DND-41 (cell line): ENCODE measurements around the gene MRPS2.

Source experiments
- ATAC-seq: fragments of 200-7000 bp; cut with Tn5 transposase; 3 replicates; pipeline ENCODE4 v1.9.1; 2021; ENCODE audit warnings: low read depth; ENCODE audit not compliant: insufficient read depth
- DNase-seq: peaks from one replicate; pipeline ENCODE4 v3.0.0-alpha.2; 2020
- H2AFZ ChIP-seq: 2 replicates; pipeline ENCODE4 v1.6.0; 2012; ENCODE audit warnings: low read depth, low read length
- H3K27ac ChIP-seq: 2 replicates; pipeline ENCODE4 v1.5.1; 2012; ENCODE audit warnings: low read length, inconsistent platforms
- H3K27me3 ChIP-seq: fragments of 200-600 bp; sonication (generic); 2 replicates; pipeline ENCODE4 v1.6.0; 2012; ENCODE audit warnings: low read length, mild to moderate bottlenecking, inconsistent platforms; ENCODE audit not compliant: insufficient read depth, poor library complexity
- H3K36me3 ChIP-seq: 2 replicates; pipeline ENCODE4 v1.5.1; 2012; ENCODE audit warnings: low read length, inconsistent platforms; ENCODE audit not compliant: insufficient read depth
- H3K4me1 ChIP-seq: 2 replicates; pipeline ENCODE4 v1.5.1; 2012; ENCODE audit warnings: mild to moderate bottlenecking, low read length; ENCODE audit not compliant: insufficient read depth
- H3K4me2 ChIP-seq: 2 replicates; pipeline ENCODE4 v1.6.0; 2012; ENCODE audit warnings: mild to moderate bottlenecking, moderate library complexity, low read length, inconsistent platforms; ENCODE audit not compliant: insufficient read depth
- H3K4me3 ChIP-seq, 2 experiments: fragments of 200-600 bp in 1 of 2; shearing (Covaris generic) in 1 of 2; 2 replicates each; pipeline ENCODE4 v1.5.1; 2012 to 2016; ENCODE audit warnings: inconsistent platforms in 2 of 2, low read length in 2 of 2, mild to moderate bottlenecking in 2 of 2, low read depth in 1 of 2, moderate library complexity in 1 of 2
- H3K79me2 ChIP-seq: 2 replicates; pipeline ENCODE4 v1.6.0; 2012; ENCODE audit warnings: low read length, inconsistent platforms; ENCODE audit not compliant: insufficient read depth
- H3K9ac ChIP-seq: 2 replicates; pipeline ENCODE4 v1.6.0; 2012; ENCODE audit warnings: low read depth, mild to moderate bottlenecking, inconsistent platforms, low read length, moderate library complexity
- H3K9me3 ChIP-seq: 2 replicates; pipeline ENCODE4 v1.5.1; 2012; ENCODE audit warnings: low read length, moderate library complexity, mild to moderate bottlenecking, inconsistent platforms; ENCODE audit not compliant: insufficient read depth, severe bottlenecking
- H4K20me1 ChIP-seq: 2 replicates; pipeline ENCODE4 v1.6.0; 2012; ENCODE audit warnings: low read length; ENCODE audit not compliant: insufficient read depth
- CTCF ChIP-seq: IDR thresholded peaks from 2 replicates; pipeline ENCODE4 v1.5.1; 2012; ENCODE audit warnings: borderline replicate concordance, low read length, moderate library complexity, mild to moderate bottlenecking; ENCODE audit not compliant: poor library complexity, severe bottlenecking; ENCODE audit errors: extremely low read depth
- EZH2 ChIP-seq: IDR thresholded peaks from 3 replicates; pipeline ENCODE4 v1.6.1; 2012; ENCODE audit warnings: borderline replicate concordance, low read depth, mild to moderate bottlenecking, moderate library complexity, low read length, inconsistent platforms; ENCODE audit not compliant: severe bottlenecking

MRPS2 gene

GRCh38 chr9:135476561-135477355, 23.7 kb upstream of the MRPS2 start:
- Histone ChIP-seq H3K9me3 (no peaks in the 10 kb centered on the region), H3K4me3 (no peak overlapping the region), H3K9ac (no peak overlapping the region), H3K27ac (no peak overlapping the region), H3K79me2 (no peaks in the 10 kb centered on the region), H3K36me3 (no peaks in the 10 kb centered on the region), H3K27me3 (no peaks in the 10 kb centered on the region), H3K4me2 (no peak overlapping the region), H2AFZ (no peak overlapping the region), H3K4me1 (no peaks in the 10 kb centered on the region), H4K20me1 (no peaks in the 10 kb centered on the region)
- no peak for DNase-seq
- no peak for TF ChIP-seq EZH2
- TF ChIP-seq CTCF: no peak
- no peak for ATAC-seq

DNA sequence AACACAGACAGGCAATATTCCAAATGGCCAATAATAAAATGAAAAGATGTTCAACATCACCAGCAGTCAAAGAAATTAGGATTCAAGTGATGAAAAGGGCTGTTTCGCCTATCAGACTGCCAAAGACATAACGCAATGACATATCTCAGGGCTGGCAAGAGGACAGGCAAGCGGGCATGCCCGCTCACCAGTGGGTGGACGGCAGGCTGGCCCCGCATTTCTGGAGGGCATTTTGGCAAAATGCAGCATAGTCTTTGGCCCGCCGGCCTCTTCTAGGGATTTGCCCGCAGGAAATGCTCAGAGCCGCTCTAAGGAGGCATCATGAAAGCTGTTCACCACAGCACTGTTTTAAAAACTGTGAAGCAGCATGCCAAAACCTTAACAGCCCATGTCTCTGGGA, 22.3 kb upstream of the MRPS2 start:
- Histone ChIP-seq H3K4me1 (no peaks in the 10 kb centered on the region), H3K9me3 (no peaks in the 10 kb centered on the region), H3K79me2 (no peaks in the 10 kb centered on the region), H3K27ac (no peak overlapping the region), H3K27me3 (no peaks in the 10 kb centered on the region), H3K4me3 (no peak overlapping the region), H3K36me3 (no peaks in the 10 kb centered on the region), H3K4me2 (no peak overlapping the region), H2AFZ (no peak overlapping the region), H3K9ac (no peak overlapping the region), H4K20me1 (no peaks in the 10 kb centered on the region)
- ATAC-seq (no peak), DNase-seq (no peak)
- no peak for TF ChIP-seq EZH2
- TF ChIP-seq CTCF: no peak

DNA sequence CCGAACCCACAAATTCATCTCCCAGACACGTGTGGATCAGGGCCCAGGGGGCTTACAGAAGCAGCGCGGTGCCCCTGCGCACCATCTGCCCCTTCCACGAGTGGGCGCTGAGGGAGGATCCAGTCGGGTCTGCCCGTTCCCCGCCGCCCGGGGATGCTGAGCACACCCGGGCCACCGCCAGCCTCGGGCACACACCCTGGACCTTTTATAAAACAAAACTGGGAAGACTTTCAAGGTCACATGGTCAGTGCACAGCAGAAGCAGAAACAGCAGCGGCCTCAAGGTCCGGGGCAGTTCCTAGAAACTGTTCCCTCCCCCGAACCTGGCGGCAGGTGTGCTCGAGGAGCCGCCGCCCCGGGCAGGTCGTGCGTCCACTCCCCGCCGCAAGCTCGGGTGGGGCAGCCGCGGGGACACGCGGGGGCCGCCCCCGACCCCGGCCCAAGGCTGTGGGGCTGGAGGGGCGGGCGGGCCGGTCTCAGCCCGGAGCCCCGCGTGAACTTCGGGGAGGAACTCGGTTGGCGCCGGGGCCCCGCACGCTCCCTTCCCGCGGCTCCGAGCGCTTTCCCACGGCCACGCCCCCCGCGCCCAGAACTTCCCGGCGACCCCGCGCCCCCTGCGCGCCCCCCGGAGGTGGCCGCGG, 21.5 kb upstream of the MRPS2 start:
- no peaks in the 10 kb centered on the region for H3K9me3 ChIP-seq
- H3K27ac ChIP-seq: no peak overlapping the region
- no peaks in the 10 kb centered on the region for H3K27me3 ChIP-seq
- no peak overlapping the region for H3K4me2 ChIP-seq
- no peaks in the 10 kb centered on the region for H3K4me1 ChIP-seq
- no peak overlapping the region for H2AFZ ChIP-seq
- no peaks in the 10 kb centered on the region for H3K36me3 ChIP-seq
- no peaks in the 10 kb centered on the region for H3K79me2 ChIP-seq
- no peak for TF ChIP-seq EZH2
- no peak for TF ChIP-seq CTCF
- no peaks in the 10 kb centered on the region for H4K20me1 ChIP-seq
- no peak overlapping the region for H3K4me3 ChIP-seq
- no peak for DNase-seq
- no peak for ATAC-seq
- no peak overlapping the region for H3K9ac ChIP-seq
